Stimulated activated CD8-positive, alpha-beta memory T cell treated with anti-CD3 and anti-CD28 coated beads, Interleukin-2, amount 100 ng/mL, for 1 hour (primary cell): ENCODE data around the gene WRAP53.
A peak's percentile ranks its signal among the peaks of the same experiment; 100 is the strongest.

Source experiments
- DNase-seq, 2 donors: peaks; one replicate each; pipeline ENCODE4 v3.0.0-alpha.2; 2020; ENCODE audit warnings: low read depth in 2 of 2

The WRAP53 gene

GRCh38 chr17:7684851-7685532, 3.3 kb upstream of the WRAP53 start:
- DNase-seq: no peak

- peak; percentile 74 to 79 for DNase-seq
These were observed 2.6 kb upstream of the WRAP53 start for GRCh38 chr17:7685533-7686221.

GRCh38 chr17:7686222-7687071, 1.8 kb upstream of the WRAP53 start:
- DNase-seq: peak; percentile 60 to 64

- DNase-seq: peak; percentile 65 to 74
These were observed 987 bp upstream of the WRAP53 start, which contains the start of gene TP53 for GRCh38 chr17:7687072-7687907. TP53 (minus strand) TSS chr17:7687490; CDS start chr17:7676594, 10,896 bp downstream.

- no peak for DNase-seq
These were observed 585 bp downstream of the WRAP53 start for GRCh38 chr17:7688808-7689316.

GRCh38 chr17:7695586-7695985, 7.3 kb downstream of the WRAP53 start:
- DNase-seq: no peak

GRCh38 chr17:7697828-7698588, 9.7 kb downstream of the WRAP53 start:
- DNase-seq: no peak

- DNase-seq: no peak
These were observed 12.2 kb downstream of the WRAP53 start for GRCh38 chr17:7700510-7700909.

GRCh38 chr17:7701681-7702080, 13.4 kb downstream of the WRAP53 start:
- DNase-seq: no peak

- no peak for DNase-seq
These were observed 14.5 kb downstream of the WRAP53 start for GRCh38 chr17:7702776-7703175.

- no peak for DNase-seq
These were observed 15.6 kb downstream of the WRAP53 start for GRCh38 chr17:7703584-7704479.

GRCh38 chr17:7704601-7705268, 16.5 kb downstream of the WRAP53 start, which contains the start of gene EFNB3:
EFNB3 (plus strand) TSS chr17:7705202; CDS start chr17:7705599, 397 bp downstream.
- DNase-seq: no peak

- DNase-seq: no peak
These were observed 17.3 kb downstream of the WRAP53 start for GRCh38 chr17:7705269-7706255.

- no peak for DNase-seq
These were observed 18.5 kb downstream of the WRAP53 start for GRCh38 chr17:7706631-7707354.

GRCh38 chr17:7707446-7707845, 19.2 kb downstream of the WRAP53 start:
- DNase-seq: no peak

- DNase-seq: no peak
These were observed 19.8 kb downstream of the WRAP53 start for GRCh38 chr17:7707858-7708750.
